Endothelial cell of umbilical vein (primary cell): ENCODE data around the gene ADAM23. TPM values are rescaled to one million over a fixed set of nuclear protein-coding genes. Genes with fewer than 3 reads are reported as not detected.

ENCODE experiments used
- BruUV-seq: library from RNA; stranded (reverse); fragments of 400-500 nt; replicated peaks from 2 replicates; lab custom pipeline; 2021; lab: Mats Ljungman, UMichigan
- CTCF ChIA-PET: fragments of 300-600, 350-600 bp; sonication (Branson Sonifier 250); formaldehyde crosslinking; loops from one replicate; lab custom pipeline; 2021; ENCODE audit warnings: antibody characterized with exemption, inconsistent platforms; lab: Charles Lee
- POLR2A ChIA-PET: fragments of 300-600, 350-600 bp; sonication (Branson Sonifier 250); formaldehyde crosslinking; loops from one replicate; lab custom pipeline; 2021; ENCODE audit warnings: antibody characterized with exemption, inconsistent platforms; lab: Charles Lee
- DNase-seq: peaks from one replicate; pipeline ENCODE4 v3.0.0-alpha.2; 2011; ENCODE audit warnings: low read depth, low spot score
- FAIRE-seq: peaks from 2 replicates; lab custom pipeline; 2011; peaks lifted over from hg19 to GRCh38; lab: Jason Lieb, UNC
- H2AFZ ChIP-seq: 2 replicates; pipeline ENCODE4 v1.6.0; 2012; ENCODE audit warnings: low read depth, low read length, control low read depth, inconsistent platforms
- H3K27ac ChIP-seq: 2 replicates; pipeline ENCODE4 v1.5.1; 2011; ENCODE audit warnings: low read depth, mild to moderate bottlenecking, control low read depth, low read length, moderate library complexity; ENCODE audit not compliant: insufficient read depth
- H3K27me3 ChIP-seq, 2 experiments: 2 replicates each; pipeline versions ENCODE4 v1.6.0 to v1.6.1; 2011; ENCODE audit warnings: low read length in 2 of 2, mixed read lengths in 1 of 2; ENCODE audit not compliant: control insufficient read depth in 2 of 2, insufficient read depth in 2 of 2
- H3K36me3 ChIP-seq, 2 experiments: 2 replicates in 1 of 2; 3 replicates in 1 of 2; pipeline ENCODE4 v1.5.1; 2011; ENCODE audit warnings: low read length in 2 of 2, mild to moderate bottlenecking in 1 of 2, moderate library complexity in 1 of 2; ENCODE audit not compliant: control insufficient read depth in 2 of 2, insufficient read depth in 2 of 2; ENCODE audit errors: extremely low read depth in 1 of 2
- H3K4me1 ChIP-seq: 3 replicates; pipeline ENCODE4 v1.5.1; 2011; ENCODE audit warnings: mild to moderate bottlenecking, low read length; ENCODE audit not compliant: control insufficient read depth, insufficient read depth; ENCODE audit errors: extremely low read depth
- H3K4me2 ChIP-seq: 2 replicates; pipeline ENCODE4 v1.6.1; 2011; ENCODE audit warnings: low read length, control low read depth, mixed read lengths; ENCODE audit not compliant: insufficient read depth
- H3K4me3 ChIP-seq, 3 experiments: fragments of 200-600 bp in 1 of 3; sonication (generic), shearing (Covaris generic) in 1 of 3; replicated peaks in 1 of 3; 2 replicates each; pipeline ENCODE4 v1.5.1; 2011 to 2016; ENCODE audit warnings: control low read depth in 3 of 3, low read length in 3 of 3, mild to moderate bottlenecking in 2 of 3, inconsistent platforms in 1 of 3, low read depth in 1 of 3, moderate library complexity in 1 of 3; ENCODE audit not compliant: insufficient read depth in 1 of 3
- H3K79me2 ChIP-seq: 2 replicates; pipeline ENCODE4 v1.6.0; 2012; ENCODE audit warnings: low read length, inconsistent platforms; ENCODE audit not compliant: control insufficient read depth, insufficient read depth
- H3K9ac ChIP-seq: replicated peaks from 2 replicates; pipeline ENCODE3; 2011; ENCODE audit warnings: low read length, control low read depth; ENCODE audit not compliant: insufficient read depth; ENCODE audit errors: extremely low read depth
- H3K9me1 ChIP-seq: replicated peaks from 3 replicates; pipeline ENCODE4 v1.6.0; 2011; ENCODE audit warnings: mild to moderate bottlenecking, low read length; ENCODE audit not compliant: control insufficient read depth, insufficient read depth; ENCODE audit errors: extremely low read depth
- H3K9me3 ChIP-seq: replicated peaks from 2 replicates; pipeline ENCODE4 v1.5.1; 2012; ENCODE audit warnings: low read length, inconsistent platforms; ENCODE audit not compliant: control insufficient read depth, insufficient read depth
- H4K20me1 ChIP-seq: replicated peaks from 2 replicates; pipeline ENCODE3; 2011; ENCODE audit warnings: mild to moderate bottlenecking, low read length; ENCODE audit not compliant: control insufficient read depth, insufficient read depth; ENCODE audit errors: extremely low read depth
- CTCF ChIP-seq, 2 donors: IDR thresholded peaks; 1 replicate in 1 of 2; 2 replicates in 1 of 2; pipeline ENCODE4 v1.5.1; 2011; ENCODE audit warnings: low read length in 2 of 2, mild to moderate bottlenecking in 2 of 2, moderate library complexity in 2 of 2, control low read depth in 1 of 2, inconsistent platforms in 1 of 2, low read depth in 1 of 2; ENCODE audit not compliant: insufficient read depth in 1 of 2; ENCODE audit errors: extremely low read depth in 1 of 2
- EZH2 ChIP-seq: IDR thresholded peaks from 2 replicates; pipeline ENCODE4 v1.6.1; 2012; ENCODE audit warnings: borderline replicate concordance, low read depth, mild to moderate bottlenecking, moderate library complexity, low read length, inconsistent platforms; ENCODE audit not compliant: severe bottlenecking
- FOS ChIP-seq: IDR thresholded peaks from 2 replicates; pipeline ENCODE4 v1.6.1; 2011; ENCODE audit warnings: mild to moderate bottlenecking, low read length, moderate library complexity, borderline replicate concordance; ENCODE audit not compliant: insufficient read depth
- GATA2 ChIP-seq: IDR thresholded peaks from 2 replicates; pipeline ENCODE4 v1.7.0; 2011; ENCODE audit warnings: low read depth, mild to moderate bottlenecking, moderate library complexity, mixed read lengths, low read length; ENCODE audit not compliant: insufficient read length, insufficient read depth
- MAX ChIP-seq: IDR thresholded peaks from 2 replicates; pipeline ENCODE4 v1.6.1; 2011; ENCODE audit not compliant: insufficient read depth, insufficient read length
- MYC ChIP-seq: IDR thresholded peaks from one replicate; pipeline ENCODE4 v1.6.1; 2011; ENCODE audit warnings: mild to moderate bottlenecking, low read depth, low read length
- POLR2A ChIP-seq: IDR thresholded peaks from 2 replicates; pipeline ENCODE4 v1.6.1; 2012; ENCODE audit warnings: low read depth, mild to moderate bottlenecking, control low read depth, low read length
- dilution Hi-C: fragments of 300-500 bp; cut with MboI; formaldehyde crosslinking; loops from one replicate; pipeline ENCODE4 v1.15.0; 2019; ENCODE audit warnings: low sequenced_read_pairs; ENCODE audit not compliant: extremely low pct_ligation_motif_present
- intact Hi-C: fragments of 100-400 bp; cut with micrococcal nuclease; formaldehyde crosslinking; loops from one replicate; pipeline ENCODE4 v1.10.0; 2022
- polyA plus RNA-seq, 4 experiments: library from polyadenylated mRNA; depleted of rRNA in 3 of 4; stranded (reverse) in 3 of 4; unstranded in 1 of 4; fragments of >200 nt; gene quantifications; 2 replicates each; pipeline versions ENCODE4 v1.2.1 to v1.2.3, GENCODE V29; 2011 to 2012; ENCODE audit warnings: missing spikeins in 1 of 4
- total RNA-seq: library from RNA; stranded (reverse); gene quantifications from 2 replicates; pipeline ENCODE4 v1.2.3, GENCODE V29; 2021

ADAM23 gene
- total and polyA plus RNA-seq, 2 donors (not counting 3 experiments of a cell fraction or from before 2014, with no cell fraction given) = 20.6 to 38.5 TPM

- no peak overlapping the region for H2AFZ ChIP-seq
- BruUV-seq = no TSS peak
- no peak overlapping the region for H3K4me3 ChIP-seq
- no peaks in the 10 kb centered on the region for H3K9me1 ChIP-seq
- H3K9ac ChIP-seq = no peak overlapping the region
- H3K27me3 ChIP-seq = no peaks in the 10 kb centered on the region
- intact Hi-C loops (no loop called here), dilution Hi-C loops (no loop called here)
- ChIA-PET CTCF (interaction anchor here (0.8 kb wide), 1 partner anchor 29 kb away, joined by 3 read pairs; no protein-coding TSS in a partner anchor), POLR2A (no interaction called here)
- H3K4me2 ChIP-seq = no peak overlapping the region
- H4K20me1 ChIP-seq = no peaks in the 10 kb centered on the region
- no peak for TF ChIP-seq EZH2
- TF ChIP-seq FOS = no peak
- no peak for TF ChIP-seq POLR2A
- no peak for TF ChIP-seq MAX
- no peak for TF ChIP-seq CTCF (IDR thresholded peaks at IDR 0.05; ENCODE audit: extremely low read depth in 1 of 2, insufficient read depth in 1 of 2, low read depth in 1 of 2, low read length in 2 of 2)
- TF ChIP-seq MYC = no peak
- TF ChIP-seq GATA2 = no peak
- no peaks in the 10 kb centered on the region for H3K36me3 ChIP-seq
- no peaks in the 10 kb centered on the region for H3K4me1 ChIP-seq
- DNase-seq = no peak
- no peaks in the 10 kb centered on the region for H3K79me2 ChIP-seq
- H3K27ac ChIP-seq = no peak overlapping the region
- H3K9me3 ChIP-seq = no peaks in the 10 kb centered on the region
- no peak for FAIRE-seq
Observed at GRCh38 chr2:206452750-206453149, 9.4 kb downstream of the ADAM23 start.
